ENCODE data around the gene NDP.
"Not testable (repeated sequence)": the region's sequence is repeated elsewhere in the genome, so short reads cannot be mapped to it uniquely, and the experiment has no call there.

NDP gene

DNA sequence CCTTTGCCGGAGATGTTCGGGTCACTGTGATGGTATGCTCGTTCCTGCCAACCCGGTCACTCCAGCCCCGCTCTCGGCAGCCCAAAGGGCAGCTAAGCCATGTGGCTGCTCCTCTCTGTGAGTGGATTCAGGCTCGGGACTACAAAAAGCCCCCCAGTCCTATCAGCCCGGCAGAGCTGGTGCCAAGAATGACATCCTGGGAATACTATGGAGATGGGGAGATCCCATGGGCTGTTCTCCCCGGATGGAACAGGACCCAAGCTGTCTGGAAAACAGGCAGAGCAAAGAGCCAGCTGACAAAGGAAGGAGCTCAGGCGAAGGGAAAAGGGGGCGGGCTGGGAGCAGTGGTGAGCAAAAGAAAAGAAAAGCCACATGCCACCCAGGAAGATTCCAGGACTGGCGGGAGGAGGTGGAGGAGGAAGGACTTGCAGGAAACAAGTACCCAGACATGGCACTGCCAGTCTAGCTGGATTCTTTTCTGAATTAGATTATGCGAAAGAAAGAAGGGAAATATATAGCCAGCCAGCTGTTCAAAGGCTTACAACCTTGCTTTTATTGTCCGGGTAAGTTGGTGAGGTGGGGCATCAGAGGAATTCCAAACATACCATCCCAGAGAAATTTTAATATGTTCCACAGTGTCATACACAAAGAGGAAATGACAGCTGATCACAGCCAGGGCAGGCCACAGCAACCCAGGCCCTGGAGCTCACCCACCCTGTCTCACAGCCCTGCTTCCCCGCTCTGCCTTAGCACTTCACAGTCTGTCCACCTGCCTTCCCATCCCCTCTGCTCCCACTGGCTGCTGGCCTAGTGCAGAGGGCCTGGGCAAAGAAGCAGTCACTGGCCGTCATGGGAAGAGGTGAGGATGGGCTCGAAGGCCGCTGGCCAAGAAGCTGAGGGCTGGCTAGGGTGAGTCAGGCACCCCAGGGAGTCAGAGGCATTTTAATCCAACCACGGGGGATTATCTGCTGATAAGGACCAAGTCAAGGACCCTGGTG, 3.4 kb downstream of the NDP start:
- no peak for DNase-seq

DNA sequence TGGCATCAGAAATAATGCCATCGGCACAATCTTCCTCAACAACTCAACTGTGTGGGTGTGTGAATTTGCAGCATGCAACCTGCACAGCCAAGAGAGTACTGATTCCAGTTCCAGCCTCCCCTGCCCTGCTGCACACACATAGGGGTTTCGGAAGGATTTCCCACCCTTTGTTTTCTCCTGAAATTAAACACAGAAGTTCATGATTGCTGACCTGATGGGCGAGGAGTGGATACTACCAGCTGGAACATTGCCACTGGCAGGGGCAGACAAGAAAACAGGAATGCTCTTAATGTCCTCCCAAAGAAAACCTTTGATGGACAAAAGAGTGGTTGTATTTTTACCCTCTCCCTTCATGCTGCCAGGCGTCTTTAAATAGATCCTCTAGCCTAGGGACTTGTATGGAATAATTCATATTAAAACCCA, 4.8 kb downstream of the NDP start:
- DNase-seq, result no peak

DNA sequence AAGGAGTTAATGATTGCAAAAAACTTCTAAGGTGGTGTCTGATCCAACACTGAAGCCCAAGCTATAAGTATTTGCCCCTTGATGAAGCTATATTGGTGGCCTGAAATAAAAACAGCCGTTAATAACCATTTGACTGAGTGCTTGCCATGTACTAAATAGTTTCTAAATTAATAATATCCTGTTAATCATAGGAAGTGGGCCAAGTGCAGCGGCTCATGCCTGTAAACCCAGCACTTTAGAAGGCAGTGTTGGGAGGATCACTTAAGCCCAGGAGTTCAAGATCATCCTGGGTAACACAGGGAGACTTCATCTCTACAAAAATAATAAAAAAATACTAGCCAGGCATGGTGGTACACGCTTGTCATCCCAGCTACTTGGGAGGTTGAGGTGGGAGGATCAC, 8.3 kb downstream of the NDP start:
- DNase-seq, result no peak

DNA sequence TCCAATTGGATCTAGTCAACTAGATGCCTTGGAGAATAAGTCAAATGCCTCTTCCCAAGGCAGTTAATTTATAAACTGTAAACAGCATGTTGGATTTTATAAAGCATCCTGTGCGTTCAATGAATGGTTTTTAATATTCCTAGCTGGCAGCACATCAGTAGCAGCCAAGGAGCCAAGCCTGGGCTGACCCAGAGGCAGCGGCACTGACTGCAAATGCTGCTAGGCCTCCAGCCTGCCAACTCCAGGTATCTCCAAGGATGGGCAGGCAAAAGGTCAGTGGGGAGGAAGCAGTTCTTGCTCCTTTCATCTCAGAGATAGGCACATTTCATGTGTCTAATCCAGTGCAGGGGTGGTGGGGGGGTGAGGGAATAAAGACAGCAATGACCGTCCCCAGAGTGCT, 9.5 kb downstream of the NDP start:
- DNase-seq, result no peak

DNA sequence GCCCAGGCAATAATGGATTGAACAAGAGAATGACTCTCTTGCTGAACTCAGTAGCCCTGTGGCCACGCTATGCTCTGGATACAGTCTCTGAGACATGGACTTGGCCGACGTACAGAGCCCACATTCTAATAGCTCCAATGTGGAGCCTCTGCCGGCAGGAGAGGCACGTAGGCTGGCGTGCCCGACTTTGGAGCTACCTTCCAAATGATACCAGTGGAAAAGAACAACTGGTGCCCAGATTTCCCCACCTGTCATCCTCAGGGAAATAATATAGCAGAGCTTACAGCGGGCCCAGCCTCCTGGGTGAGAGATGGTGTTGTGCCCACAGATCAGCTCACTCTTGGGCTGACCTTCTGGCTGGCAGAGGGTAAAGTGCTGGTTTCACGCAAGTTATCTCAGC, 10.6 kb downstream of the NDP start:
- no peak for DNase-seq

DNA sequence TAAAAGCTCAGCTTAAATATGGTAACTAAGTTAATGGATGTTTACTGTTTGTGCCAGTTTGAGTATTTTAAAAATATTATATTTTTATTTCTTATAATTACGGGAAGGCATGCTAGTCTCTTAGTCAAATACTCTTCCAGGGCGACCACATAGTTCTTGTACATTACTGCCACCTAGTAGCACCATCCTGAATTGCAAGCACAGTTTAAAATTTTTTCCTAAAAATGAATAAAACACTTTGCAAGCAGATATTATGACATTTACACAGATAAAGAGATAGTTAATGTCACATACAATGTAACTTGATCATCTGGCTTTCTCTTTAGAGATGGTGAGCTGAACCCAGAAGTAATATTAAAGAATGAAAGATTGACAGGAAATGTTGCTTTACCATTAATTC, 11.5 kb downstream of the NDP start:
- DNase-seq, result no peak

DNA sequence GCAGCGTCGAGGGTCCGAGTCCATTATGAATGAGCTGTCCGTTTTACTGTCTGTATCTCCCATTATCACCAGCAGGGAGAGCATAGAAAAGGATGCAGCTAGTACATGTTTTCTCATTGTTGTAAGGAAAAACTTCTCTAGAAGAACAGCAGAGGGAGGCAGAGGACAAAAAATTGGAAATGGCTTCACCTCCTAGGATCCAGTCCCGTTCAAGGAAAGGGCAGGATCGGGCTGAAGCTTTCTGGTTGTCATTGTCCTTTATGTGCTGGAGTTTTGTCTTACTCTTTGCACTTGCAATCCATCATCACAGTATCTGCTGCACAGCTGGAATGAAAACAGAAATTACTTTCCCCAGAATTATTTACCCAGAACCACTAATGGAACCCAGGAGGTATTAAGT, 14.7 kb downstream of the NDP start:
- DNase-seq, result no peak

GRCh38 chrX:43956034-43956433, 17.2 kb downstream of the NDP start:
- DNase-seq, result no peak

- DNase-seq, result no peak
Measured at GRCh38 chrX:43953218-43953617, 20.0 kb downstream of the NDP start.

GRCh38 chrX:43949669-43950068, 23.5 kb downstream of the NDP start:
- peak; percentile 27 for DNase-seq

- DNase-seq, result no peak
Measured at GRCh38 chrX:43940816-43941474, 32.2 kb downstream of the NDP start.

DNA sequence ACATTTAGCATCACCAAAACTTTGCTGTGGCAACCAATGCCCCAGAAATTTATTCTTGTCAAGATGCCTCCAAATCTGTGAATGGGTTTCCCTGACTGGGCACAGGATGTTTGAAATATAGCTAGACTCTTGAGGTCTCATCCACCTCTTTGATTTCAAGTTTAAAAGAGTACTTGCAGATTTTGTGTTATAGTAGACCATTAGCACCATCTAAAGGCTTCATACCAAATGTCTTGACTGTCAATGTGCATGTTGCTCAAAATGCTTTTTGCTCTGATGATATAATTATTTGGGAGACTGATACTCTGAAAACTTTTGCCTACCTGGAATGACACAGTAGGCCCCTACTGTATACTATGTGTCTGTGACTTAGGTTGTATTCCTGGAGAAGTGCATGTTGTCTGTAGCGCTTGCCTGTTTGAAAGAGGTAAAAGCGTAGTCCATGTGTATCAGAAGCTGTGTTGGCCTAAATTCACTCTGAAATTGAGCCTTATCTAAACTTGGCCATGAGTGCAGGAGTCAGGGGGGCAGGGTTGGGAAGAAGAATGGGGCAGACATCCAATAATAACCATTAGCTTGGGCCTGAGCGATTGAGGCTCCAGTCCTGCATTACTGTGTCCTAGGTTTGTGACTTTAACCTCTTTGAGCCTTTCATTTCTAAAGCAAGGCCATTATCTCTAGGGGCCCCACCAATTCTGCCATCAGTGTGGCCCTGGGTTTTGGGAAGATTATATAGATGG, 33.8 kb downstream of the NDP start:
- DNase-seq, result no peak

DNA sequence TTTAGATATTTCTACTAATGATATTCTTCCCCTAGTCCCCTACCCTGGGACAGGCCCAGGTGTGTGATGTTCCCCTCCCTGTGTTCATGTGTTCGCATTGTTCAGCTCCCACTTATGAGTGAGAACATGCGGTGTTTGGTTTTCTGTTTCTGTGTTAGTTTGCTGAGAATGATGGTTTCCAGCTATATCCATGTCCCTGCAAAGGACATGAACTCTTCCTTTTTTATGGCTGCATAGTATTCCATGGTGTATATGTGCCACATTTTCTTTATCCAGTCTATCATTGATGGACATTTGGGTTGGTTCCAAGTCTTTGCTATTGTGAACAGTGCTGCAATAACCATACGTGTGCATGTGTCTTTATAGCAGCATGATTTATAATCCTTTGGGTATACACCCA, 51.2 kb downstream of the NDP start:
- DNase-seq, result not testable (repeated sequence)

DNA sequence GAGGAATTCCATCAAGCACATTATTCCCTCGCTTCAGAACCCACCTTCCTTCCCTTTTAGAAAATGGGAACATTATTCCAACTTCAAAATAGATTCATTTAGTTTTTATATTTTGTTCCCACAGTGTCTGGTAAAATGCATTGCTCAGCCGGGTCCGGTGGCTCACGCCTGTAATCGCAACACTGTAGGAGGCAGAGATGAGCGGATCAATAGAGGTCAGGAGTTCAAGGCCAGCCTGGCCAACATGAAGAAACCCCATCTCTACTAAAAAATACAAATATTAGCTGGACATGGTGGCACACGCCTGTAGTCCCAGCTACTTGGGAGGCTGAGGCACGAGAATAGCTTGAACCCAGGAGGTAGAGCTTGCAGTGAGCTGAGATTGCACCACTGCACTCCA, 62.4 kb downstream of the NDP start:
- DNase-seq, result not testable (repeated sequence)

GRCh38 chrX:43910012-43910411, 63.2 kb downstream of the NDP start:
- DNase-seq, result no peak

- DNase-seq, result no peak
Measured at GRCh38 chrX:43909141-43909540, 64.0 kb downstream of the NDP start.

DNA sequence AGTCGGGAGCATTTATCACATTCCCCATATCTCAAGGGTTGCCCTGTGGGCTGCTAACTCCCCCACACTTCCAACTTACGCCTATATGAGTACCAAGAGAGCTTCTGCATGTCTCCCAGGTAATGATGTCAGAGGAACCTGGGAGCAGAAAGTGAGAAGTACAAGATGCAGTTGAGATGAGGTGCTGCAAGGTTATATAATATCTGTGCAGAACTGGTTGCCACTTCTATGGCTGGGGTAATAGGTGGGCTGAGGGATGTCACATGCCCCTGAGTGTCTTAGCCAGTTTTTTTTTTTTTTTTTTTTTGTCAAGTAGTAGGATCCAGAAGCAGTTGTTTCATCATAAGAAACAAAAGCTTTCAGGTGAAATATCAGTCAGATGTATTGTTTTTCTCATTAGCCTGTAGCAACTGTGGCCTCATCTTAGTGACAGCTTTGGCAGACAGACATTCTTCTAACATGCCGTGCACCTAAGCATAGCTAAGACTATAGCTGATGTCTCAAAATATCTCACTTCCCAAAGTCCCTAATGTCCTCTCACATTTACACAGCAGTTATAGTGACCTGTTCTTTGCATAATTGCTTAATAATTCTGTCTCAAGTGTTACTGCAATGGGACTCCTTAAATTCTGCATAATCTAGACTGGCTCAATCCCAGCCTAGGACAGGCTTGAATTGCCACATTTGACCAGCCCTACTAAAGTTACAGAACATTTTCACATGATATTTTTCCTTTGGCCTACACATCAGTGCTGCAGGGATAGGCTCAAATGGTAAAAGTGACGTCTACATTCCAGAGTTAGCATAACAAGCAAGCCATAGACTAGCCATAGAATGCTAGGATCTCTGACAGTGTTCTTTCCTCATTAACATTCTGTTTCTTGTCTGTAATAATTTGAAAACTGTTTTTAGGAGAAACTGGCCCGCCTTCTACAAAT, 73.0 kb downstream of the NDP start:
- no peak for DNase-seq
